SK-N-MC (cell line): ENCODE results near the gene CD70.
"Not testable (repeated sequence)": the region's sequence is repeated elsewhere in the genome, so short reads cannot be mapped to it uniquely, and the experiment has no call there.

ENCODE experiments used
- DNase-seq: peaks from one replicate; pipeline ENCODE4 v3.0.0-alpha.2; 2011; ENCODE audit warnings: low read depth, low spot score
- H3K27ac ChIP-seq: fragments of 200-600 bp; sonication (generic); 2 replicates; pipeline ENCODE4 v1.5.1; 2016; ENCODE audit warnings: mixed run types
- H3K36me3 ChIP-seq: fragments of 200-600 bp; sonication (generic); 2 replicates; pipeline ENCODE4 v1.6.1; 2017; ENCODE audit warnings: antibody characterized with exemption, low read length, mixed read lengths; ENCODE audit not compliant: insufficient read depth
- H3K4me3 ChIP-seq: fragments of 200-600 bp; sonication (generic); 2 replicates; pipeline ENCODE4 v1.5.1; 2016
- H3K9ac ChIP-seq: fragments of 200-600 bp; sonication (generic); 2 replicates; pipeline ENCODE4 v1.8.0; 2017; ENCODE audit warnings: mixed run types, mixed read lengths; ENCODE audit not compliant: insufficient read length
- H3K9me3 ChIP-seq: fragments of 200-600 bp; sonication (generic); 2 replicates; pipeline ENCODE4 v1.6.1; 2017; ENCODE audit warnings: low read depth, mild to moderate bottlenecking, antibody characterized with exemption, low read length, moderate library complexity, mixed read lengths
- EZH2 ChIP-seq: fragments of 200-600 bp; sonication (generic); IDR thresholded peaks from one replicate; pipeline ENCODE4 v1.6.1; 2017; ENCODE audit warnings: antibody characterized with exemption
- FOXP2 ChIP-seq: optimal IDR thresholded peaks from 2 replicates; pipeline ENCODE3; 2011; ENCODE audit warnings: mild to moderate bottlenecking, moderate library complexity; ENCODE audit not compliant: insufficient read depth; ENCODE audit errors: extremely low read length, control extremely low read depth
- POLR2AphosphoS5 ChIP-seq: IDR thresholded peaks from 2 replicates; pipeline ENCODE4 v1.6.1; 2012; ENCODE audit warnings: mild to moderate bottlenecking, low read depth, low read length, borderline replicate concordance

The CD70 gene

DNA sequence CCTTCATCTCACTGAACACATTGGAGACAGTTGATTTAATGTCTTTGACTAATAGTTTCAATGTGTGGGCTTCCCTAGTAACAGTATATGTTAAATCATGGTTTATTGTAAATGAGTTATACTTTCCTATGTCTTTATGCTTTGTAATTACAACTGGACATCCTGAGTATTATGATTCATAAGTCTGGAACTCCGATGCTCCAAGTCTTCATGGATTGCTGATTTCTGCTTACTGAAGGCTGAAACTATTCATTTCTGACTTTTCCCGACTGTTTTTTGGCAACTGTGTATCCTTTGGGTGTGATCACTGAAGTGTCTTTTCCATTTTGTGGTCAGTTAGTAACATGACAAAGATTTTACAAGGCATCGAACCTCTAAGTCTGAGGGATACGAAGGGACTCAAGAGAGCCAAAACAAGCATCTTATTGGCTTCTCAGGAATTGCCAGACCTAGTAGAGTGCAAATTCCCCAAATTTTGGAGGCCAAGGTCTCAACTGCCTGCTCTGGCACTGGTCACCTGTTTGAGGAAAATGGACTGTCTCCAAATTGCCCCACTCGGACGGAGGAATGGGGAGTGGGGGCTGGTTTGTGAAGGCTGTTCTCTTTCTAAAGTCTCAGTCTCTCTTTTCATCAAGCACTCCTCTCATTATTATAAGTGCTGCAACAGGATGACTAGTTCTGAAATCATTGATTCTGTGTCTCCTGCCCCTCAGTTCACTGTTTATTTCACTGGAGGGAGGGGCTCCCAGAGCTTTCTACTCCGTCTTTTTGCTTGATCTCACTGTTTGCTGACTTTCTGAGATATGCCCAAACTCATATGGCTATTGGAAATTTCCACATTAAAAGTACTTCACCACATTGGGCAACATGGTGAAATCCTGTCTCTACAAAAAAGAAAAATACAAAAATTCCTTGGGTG, 20.2 kb upstream of the CD70 start:
- Histone ChIP-seq H3K4me3 (no peak overlapping the region), H3K9ac (no peak overlapping the region), H3K36me3 (no peaks in the 10 kb centered on the region), H3K9me3 (no peaks in the 10 kb centered on the region), H3K27ac (no peak overlapping the region)
- DNase-seq, result no peak
- TF ChIP-seq EZH2 (no peak), FOXP2 (no peak), POLR2AphosphoS5 (no peak)

DNA sequence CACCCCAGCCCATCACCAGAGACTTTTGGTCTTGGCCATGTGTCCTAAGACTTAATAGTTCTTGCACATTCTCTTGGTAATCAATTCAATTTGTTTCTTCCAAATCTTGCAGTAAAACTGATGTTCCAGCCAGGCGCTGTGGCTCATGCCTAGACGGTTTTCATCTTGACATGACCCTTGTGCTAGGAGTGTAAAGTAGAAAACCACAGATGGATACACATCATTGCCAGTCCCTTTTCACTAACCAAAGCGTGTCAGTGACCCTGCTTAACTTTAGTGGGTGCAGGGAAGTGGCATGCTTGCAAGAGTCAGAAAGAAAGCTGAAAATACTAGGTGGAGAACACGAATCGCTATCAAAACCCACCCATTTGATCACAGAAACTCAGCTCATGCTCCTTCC, 18.0 kb upstream of the CD70 start:
- TF ChIP-seq POLR2AphosphoS5, result no peak
- no peak for TF ChIP-seq FOXP2
- TF ChIP-seq EZH2, result no peak
- no peak overlapping the region for H3K9ac ChIP-seq
- no peak overlapping the region for H3K27ac ChIP-seq
- H3K4me3 ChIP-seq, result no peak overlapping the region
- no peak for DNase-seq
- no peaks in the 10 kb centered on the region for H3K36me3 ChIP-seq
- H3K9me3 ChIP-seq, result no peaks in the 10 kb centered on the region

DNA sequence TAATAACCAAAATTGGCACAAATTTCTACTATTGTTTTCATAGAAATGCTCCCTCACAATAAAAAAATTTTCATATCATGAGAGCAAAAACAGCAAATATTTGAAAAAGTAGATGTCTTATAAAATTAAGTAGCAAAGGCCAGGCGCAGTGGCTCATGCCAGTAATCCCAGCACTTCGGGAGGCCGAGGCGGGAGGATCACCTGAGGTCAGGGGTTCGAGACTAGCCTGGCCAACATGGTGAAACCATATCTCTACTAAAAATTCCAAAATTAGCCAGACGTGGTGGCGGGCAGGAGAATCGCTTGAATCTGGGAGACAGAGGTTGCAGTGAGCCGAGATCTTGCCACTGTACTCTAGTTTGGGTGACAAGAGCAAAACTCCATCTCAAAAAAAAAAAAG, 17.2 kb upstream of the CD70 start:
- not testable (repeated sequence) for H3K9ac ChIP-seq, H3K27ac ChIP-seq, H3K9me3 ChIP-seq, H3K4me3 ChIP-seq, H3K36me3 ChIP-seq, DNase-seq

DNA sequence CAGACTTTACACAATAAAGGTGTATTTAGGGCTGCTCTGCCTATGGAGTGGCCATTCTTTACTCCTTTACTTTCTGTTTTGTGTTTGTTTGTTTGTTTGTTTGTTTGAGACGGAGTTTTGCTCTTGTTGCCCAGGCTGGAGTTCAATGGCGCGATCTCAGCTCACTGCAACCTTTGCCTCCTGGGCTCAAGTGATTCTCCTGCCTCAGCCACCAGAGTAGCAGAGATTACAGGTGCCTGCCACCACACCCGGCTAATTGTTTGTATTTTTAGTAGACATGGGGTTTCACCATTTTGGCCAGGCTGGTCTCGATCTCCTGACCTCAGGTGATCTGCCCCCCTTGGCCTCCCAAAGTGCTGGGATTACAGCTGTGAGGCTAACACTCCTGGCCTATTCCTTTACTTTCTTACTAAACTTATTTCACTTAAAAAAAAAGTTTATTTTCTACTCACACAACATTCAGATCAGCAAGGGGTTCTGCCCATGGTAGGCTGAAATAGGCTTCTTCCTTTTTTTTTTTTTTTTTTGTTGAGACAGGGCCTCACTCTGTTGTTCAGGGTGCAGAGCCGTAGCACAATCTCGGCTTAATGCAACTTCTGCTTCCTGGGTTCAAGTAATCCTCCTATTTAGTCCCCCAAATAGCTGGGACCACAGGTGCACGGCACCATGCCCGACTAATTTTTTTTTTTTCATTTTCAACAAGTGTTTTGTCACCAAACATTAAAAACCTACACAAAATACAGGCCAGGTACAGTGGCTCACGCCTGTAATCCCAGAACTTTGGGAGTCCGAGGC, 15.5 kb upstream of the CD70 start:
- not testable (repeated sequence) for DNase-seq, H3K27ac ChIP-seq, H3K9me3 ChIP-seq, H3K4me3 ChIP-seq, H3K36me3 ChIP-seq, H3K9ac ChIP-seq

- H3K27ac ChIP-seq, result no peak overlapping the region
- no peaks in the 10 kb centered on the region for H3K36me3 ChIP-seq
- H3K4me3 ChIP-seq, result no peak overlapping the region
- H3K9ac ChIP-seq, result no peak overlapping the region
- no peak for TF ChIP-seq POLR2AphosphoS5
- no peak for TF ChIP-seq EZH2
- no peak for TF ChIP-seq FOXP2
- no peak for DNase-seq
- H3K9me3 ChIP-seq, result no peaks in the 10 kb centered on the region
Observed at GRCh38 chr19:6604906-6605305, 14.0 kb upstream of the CD70 start.

- Histone ChIP-seq H3K36me3 (no peaks in the 10 kb centered on the region), H3K9ac (no peak overlapping the region), H3K9me3 (no peaks in the 10 kb centered on the region), H3K4me3 (no peak overlapping the region), H3K27ac (no peak overlapping the region)
- DNase-seq, result no peak
- TF ChIP-seq FOXP2 (no peak), POLR2AphosphoS5 (no peak), EZH2 (no peak)
Observed at GRCh38 chr19:6602729-6603114, 11.8 kb upstream of the CD70 start.

- not testable (repeated sequence) for DNase-seq, H3K36me3 ChIP-seq, H3K27ac ChIP-seq, H3K9me3 ChIP-seq, H3K4me3 ChIP-seq, H3K9ac ChIP-seq
Observed at GRCh38 chr19:6601537-6602052, 10.6 kb upstream of the CD70 start.

DNA sequence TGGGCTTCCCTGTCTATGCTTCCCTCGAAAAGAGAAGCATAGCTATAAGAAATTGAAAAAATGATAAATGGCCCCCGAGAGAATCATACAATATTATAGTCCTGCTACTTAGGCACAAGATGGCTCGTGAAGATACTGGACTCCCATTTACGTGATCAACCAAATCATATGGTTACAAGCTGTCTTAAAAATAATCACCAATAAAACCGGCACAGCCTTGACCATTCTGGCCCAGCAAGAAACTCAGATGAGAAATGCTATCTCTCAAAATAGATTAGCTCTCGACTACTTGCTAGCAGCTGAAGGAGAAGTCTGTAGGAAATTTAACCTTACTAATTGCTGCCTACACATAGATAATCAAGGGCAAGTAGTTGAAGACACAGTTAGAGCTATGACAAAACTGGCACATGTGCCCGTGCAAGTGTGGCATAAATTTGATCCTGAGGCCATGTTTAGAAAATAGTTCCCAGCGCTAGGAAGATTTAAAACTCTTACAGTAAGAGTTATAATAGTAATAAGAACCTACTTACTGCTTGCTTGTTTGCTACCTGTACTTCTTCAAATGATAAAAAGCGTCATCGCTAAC, 10.1 kb upstream of the CD70 start:
- not testable (repeated sequence) for H3K9me3 ChIP-seq, H3K4me3 ChIP-seq, H3K27ac ChIP-seq, H3K9ac ChIP-seq, DNase-seq, H3K36me3 ChIP-seq

DNA sequence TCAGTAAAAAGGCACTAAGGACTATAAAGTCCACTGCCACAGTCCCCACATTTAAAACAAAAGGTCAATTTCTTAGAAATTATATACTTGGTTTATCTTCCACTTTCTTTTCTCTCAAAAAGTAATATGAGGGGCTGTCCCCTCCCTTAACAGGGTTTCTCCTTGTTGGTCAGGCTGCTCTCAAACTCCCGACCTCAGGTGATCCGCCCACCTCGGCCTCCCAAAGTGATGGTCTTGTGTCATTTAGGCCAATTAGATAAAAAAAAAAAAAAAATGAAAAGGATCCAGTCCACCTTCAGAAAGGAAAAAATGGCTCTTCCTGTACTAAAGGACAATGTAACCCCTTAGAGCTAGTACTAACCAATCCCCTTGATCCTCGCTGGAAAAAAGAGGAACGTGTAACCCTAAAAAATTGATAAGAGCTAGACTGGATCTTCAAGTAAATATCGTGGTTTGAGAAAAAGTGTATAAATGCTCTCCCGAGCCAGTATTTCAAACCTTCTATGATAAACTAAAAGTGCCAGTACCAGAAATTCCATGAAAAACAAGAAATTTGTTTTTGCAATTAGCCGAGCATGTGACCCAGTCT, 9.0 kb upstream of the CD70 start:
- no peaks in the 10 kb centered on the region for H3K36me3 ChIP-seq
- H3K9me3 ChIP-seq, result no peaks in the 10 kb centered on the region
- no peak overlapping the region for H3K4me3 ChIP-seq
- TF ChIP-seq FOXP2, result no peak
- TF ChIP-seq EZH2, result no peak
- no peak for TF ChIP-seq POLR2AphosphoS5
- H3K9ac ChIP-seq, result no peak overlapping the region
- H3K27ac ChIP-seq, result no peak overlapping the region
- DNase-seq, result no peak

- not testable (repeated sequence) for H3K27ac ChIP-seq, H3K36me3 ChIP-seq, H3K4me3 ChIP-seq, H3K9me3 ChIP-seq, DNase-seq, H3K9ac ChIP-seq
Observed at GRCh38 chr19:6598254-6598892, 7.4 kb upstream of the CD70 start.

- not testable (repeated sequence) for H3K4me3 ChIP-seq, H3K27ac ChIP-seq, H3K9me3 ChIP-seq, H3K9ac ChIP-seq, DNase-seq, H3K36me3 ChIP-seq
Observed at GRCh38 chr19:6597471-6598253, 6.7 kb upstream of the CD70 start.
